GM12878 (cell line): ENCODE results near the gene IQGAP3. TPM values are rescaled to one million over a fixed set of nuclear protein-coding genes. Genes with fewer than 3 reads are reported as not detected.

Source experiments
- DPF2 ChIP-seq: fragments of 450-650 bp; IDR thresholded peaks from 2 replicates; pipeline ENCODE4 v1.6.1; 2017; ENCODE audit warnings: mild to moderate bottlenecking
- NR2C2 ChIP-seq: IDR thresholded peaks from 2 replicates; pipeline ENCODE4 v1.6.1; 2011; ENCODE audit warnings: borderline replicate concordance, low read depth; ENCODE audit not compliant: control insufficient read depth, insufficient read length
- NR2F1 ChIP-seq: fragments of 450-650 bp; conservative IDR thresholded peaks from 2 replicates; pipeline ENCODE4 v1.6.1; 2017; ENCODE audit warnings: mild to moderate bottlenecking
- PAX8 ChIP-seq: fragments of 450-650 bp; IDR thresholded peaks from 2 replicates; pipeline ENCODE4 v1.6.1; 2017; ENCODE audit warnings: mild to moderate bottlenecking, moderate library complexity
- RAD51 ChIP-seq: fragments of 450-650 bp; IDR thresholded peaks from 2 replicates; pipeline ENCODE4 v1.6.1; 2016; ENCODE audit warnings: moderate library complexity, mild to moderate bottlenecking, inconsistent platforms
- STAT1 ChIP-seq: fragments of 450-650 bp; conservative IDR thresholded peaks from 2 replicates; pipeline ENCODE4 v1.6.1; 2014; ENCODE audit warnings: antibody characterized with exemption, mild to moderate bottlenecking
- SUPT20H ChIP-seq: IDR thresholded peaks from 2 replicates; pipeline ENCODE4 v1.6.1; 2011; ENCODE audit warnings: low read depth, mild to moderate bottlenecking, low read length, moderate library complexity, borderline replicate concordance; ENCODE audit not compliant: control insufficient read depth
- ZBED1 ChIP-seq: IDR thresholded peaks from 2 replicates; pipeline ENCODE4 v1.6.1; 2016; ENCODE audit warnings: borderline replicate concordance
- polyA plus RNA-seq, 11 experiments: library from polyadenylated mRNA; depleted of rRNA in 4 of 11; unstranded in 6 of 11; stranded (reverse) in 5 of 11; fragments of >200 nt; fragmentation: Nextera tagmentation in 4 of 11; fragmentation: Illumina TruSeq in 1 of 11; extraction: Ambion mirVana in 4 of 11; extraction: Trizol in 1 of 11; gene quantifications; 1 replicate in 1 of 11; 2 replicates in 10 of 11; pipeline versions ENCODE4 v1.2.1 to v1.2.3, GENCODE V29; 2011 to 2016; ENCODE audit warnings: inconsistent platforms in 2 of 11, missing spikeins in 2 of 11, low read depth in 1 of 11
- total RNA-seq, 4 experiments: library from RNA; depleted of rRNA in 3 of 4; stranded (reverse); fragments of >200 nt in 3 of 4; fragmentation: Illumina TruSeq in 1 of 4; extraction: Trizol in 1 of 4; gene quantifications; 2 replicates each; pipeline versions ENCODE4 v1.2.1 to v1.2.3, GENCODE V29; 2013 to 2021
- TF ChIP-seq, protein P1 (sequence below): fragments of 450-650 bp; IDR thresholded peaks from 2 replicates; pipeline ENCODE4 v1.6.1; 2018; ENCODE audit warnings: mild to moderate bottlenecking, low read depth, moderate library complexity; ENCODE audit not compliant: partially characterized antibody

The IQGAP3 gene
- total and polyA plus RNA-seq, 10 of the 15 experiments (the other 5 are each of a cell fraction or from before 2014, with no cell fraction given) = 1.1 to 10.7 (median 7.9) TPM

DNA sequence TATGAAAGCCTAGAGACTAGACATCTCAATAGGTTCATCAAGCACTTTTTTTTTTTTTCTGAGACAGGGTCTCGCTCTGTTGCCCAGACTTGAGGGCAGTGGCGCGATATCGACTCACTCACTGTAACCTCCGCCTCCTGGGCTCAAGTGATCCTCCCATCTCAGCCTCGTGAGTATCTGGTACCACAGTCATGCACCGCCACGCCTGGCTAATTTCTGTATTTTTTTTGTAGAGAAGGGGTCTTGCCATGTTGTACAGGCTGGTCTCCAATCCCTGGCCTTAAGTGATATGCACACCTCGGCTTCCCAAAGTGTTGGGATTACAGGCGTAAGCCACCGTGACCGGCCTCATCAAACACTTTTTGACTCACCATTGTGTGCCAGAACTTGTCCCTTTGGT lies 29.5 kb upstream of the IQGAP3 start (continued):
- TF ChIP-seq, protein P1, sequence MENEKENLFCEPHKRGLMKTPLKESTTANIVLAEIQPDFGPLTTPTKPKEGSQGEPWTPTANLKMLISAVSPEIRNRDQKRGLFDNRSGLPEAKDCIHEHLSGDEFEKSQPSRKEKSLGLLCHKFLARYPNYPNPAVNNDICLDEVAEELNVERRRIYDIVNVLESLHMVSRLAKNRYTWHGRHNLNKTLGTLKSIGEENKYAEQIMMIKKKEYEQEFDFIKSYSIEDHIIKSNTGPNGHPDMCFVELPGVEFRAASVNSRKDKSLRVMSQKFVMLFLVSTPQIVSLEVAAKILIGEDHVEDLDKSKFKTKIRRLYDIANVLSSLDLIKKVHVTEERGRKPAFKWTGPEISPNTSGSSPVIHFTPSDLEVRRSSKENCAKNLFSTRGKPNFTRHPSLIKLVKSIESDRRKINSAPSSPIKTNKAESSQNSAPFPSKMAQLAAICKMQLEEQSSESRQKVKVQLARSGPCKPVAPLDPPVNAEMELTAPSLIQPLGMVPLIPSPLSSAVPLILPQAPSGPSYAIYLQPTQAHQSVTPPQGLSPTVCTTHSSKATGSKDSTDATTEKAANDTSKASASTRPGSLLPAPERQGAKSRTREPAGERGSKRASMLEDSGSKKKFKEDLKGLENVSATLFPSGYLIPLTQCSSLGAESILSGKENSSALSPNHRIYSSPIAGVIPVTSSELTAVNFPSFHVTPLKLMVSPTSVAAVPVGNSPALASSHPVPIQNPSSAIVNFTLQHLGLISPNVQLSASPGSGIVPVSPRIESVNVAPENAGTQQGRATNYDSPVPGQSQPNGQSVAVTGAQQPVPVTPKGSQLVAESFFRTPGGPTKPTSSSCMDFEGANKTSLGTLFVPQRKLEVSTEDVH = no peak
- TF ChIP-seq NR2F1 (no peak), NR2C2 (no peak), PAX8 (no peak), DPF2 (no peak), STAT1 (no peak), SUPT20H (no peak), ZBED1 (no peak), RAD51 (no peak)
- TF ChIP-seq, all 136 proteins: peak for 5
